ENCODE measurements around the gene SLC6A19. TPM values are rescaled to one million over a fixed set of nuclear protein-coding genes. Genes with fewer than 3 reads are reported as not detected.

Gene SLC6A19
- total and polyA plus RNA-seq, 10 of the 15 experiments (the other 5 are each of a cell fraction or from before 2014, with no cell fraction given): 0.01 to 0.03 TPM; not detected in 8

- H3K79me2 ChIP-seq (ENCODE audit: control insufficient read depth, insufficient read depth, low read length): no peaks in the 10 kb centered on the region
- intact Hi-C loops (cut with micrococcal nuclease; ENCODE audit: unreplicated experiment): no loop called here
- ATAC-seq: no peak
- ChIA-PET CTCF (no interaction called here), POLR2A (no interaction called here), SMC1A (ENCODE audit: uncharacterized antibody, unreplicated experiment) (no interaction called here), RAD21 (ENCODE audit: unreplicated experiment) (no interaction called here)
- no peaks in the 10 kb centered on the region; a peak in 1 of 4 replicates for H3K27me3 ChIP-seq (replicated peaks in 1 of 2; ENCODE audit: control insufficient read depth in 2 of 2, insufficient read depth in 2 of 2, low read length in 1 of 2)
- no peak overlapping the region for H3K4me2 ChIP-seq (ENCODE audit: control insufficient read depth, insufficient read depth)
- BruUV-seq (replicated peaks): no TSS peak
- TF ChIP-seq GABPA (IDR thresholded peaks at IDR 0.05; ENCODE audit: low read depth) (no peak), FOS (IDR thresholded peaks at IDR 0.05; ENCODE audit: borderline replicate concordance, extremely low read depth, insufficient read length) (no peak), WRNIP1 (IDR thresholded peaks at IDR 0.05; ENCODE audit: borderline replicate concordance, low read depth, low read length) (no peak), SPI1 (IDR thresholded peaks at IDR 0.05; ENCODE audit: borderline replicate concordance, insufficient read depth, low read depth, low read length) (no peak), BCL3 (IDR thresholded peaks at IDR 0.05; ENCODE audit: borderline replicate concordance, insufficient read depth, low read depth, low read length, poor library complexity, severe bottlenecking) (no peak), FOXK2 (IDR thresholded peaks at IDR 0.05) (no peak)
- FAIRE-seq: no peak
- H3K9ac ChIP-seq (ENCODE audit: control insufficient read depth, insufficient read depth, low read length): no peak overlapping the region
- no peaks in the 10 kb centered on the region for H4K20me1 ChIP-seq (ENCODE audit: control insufficient read depth, insufficient read depth)
- no peaks in the 10 kb centered on the region; a peak in 1 of 4 replicates for H3K36me3 ChIP-seq (ENCODE audit: control insufficient read depth in 2 of 2, insufficient read depth in 2 of 2, low read length in 1 of 2)
- H3K27ac ChIP-seq (ENCODE audit: control insufficient read depth, insufficient read depth): no peak overlapping the region
- H3K4me3 ChIP-seq: no peak overlapping the region
- H2AFZ ChIP-seq (ENCODE audit: control insufficient read depth, low read depth, low read length): no peak overlapping the region
- WGBS (ENCODE audit: insufficient coverage, insufficient replicate concordance, low lambda C conversion rate, missing lambda C conversion rate): 38% methylated on average over 27 of the region's 27 CpGs
- in situ Hi-C loops (cut with MboI): no loop called here
- H3K9me3 ChIP-seq (replicated peaks; ENCODE audit: control insufficient read depth, insufficient read depth, low read length): no peaks in the 10 kb centered on the region
- no peaks in the 10 kb centered on the region for H3K4me1 ChIP-seq (ENCODE audit: control insufficient read depth, insufficient read depth, low read length)
- no peak for DNase-seq (ENCODE audit: low read depth, low spot score)
These were observed 50.5 kb downstream of the SLC6A19 start for GRCh38 chr5:1251678-1252580.

Data from GM12878 (cell line).